ENCODE results near the gene MAPK7.

The MAPK7 gene

DNA sequence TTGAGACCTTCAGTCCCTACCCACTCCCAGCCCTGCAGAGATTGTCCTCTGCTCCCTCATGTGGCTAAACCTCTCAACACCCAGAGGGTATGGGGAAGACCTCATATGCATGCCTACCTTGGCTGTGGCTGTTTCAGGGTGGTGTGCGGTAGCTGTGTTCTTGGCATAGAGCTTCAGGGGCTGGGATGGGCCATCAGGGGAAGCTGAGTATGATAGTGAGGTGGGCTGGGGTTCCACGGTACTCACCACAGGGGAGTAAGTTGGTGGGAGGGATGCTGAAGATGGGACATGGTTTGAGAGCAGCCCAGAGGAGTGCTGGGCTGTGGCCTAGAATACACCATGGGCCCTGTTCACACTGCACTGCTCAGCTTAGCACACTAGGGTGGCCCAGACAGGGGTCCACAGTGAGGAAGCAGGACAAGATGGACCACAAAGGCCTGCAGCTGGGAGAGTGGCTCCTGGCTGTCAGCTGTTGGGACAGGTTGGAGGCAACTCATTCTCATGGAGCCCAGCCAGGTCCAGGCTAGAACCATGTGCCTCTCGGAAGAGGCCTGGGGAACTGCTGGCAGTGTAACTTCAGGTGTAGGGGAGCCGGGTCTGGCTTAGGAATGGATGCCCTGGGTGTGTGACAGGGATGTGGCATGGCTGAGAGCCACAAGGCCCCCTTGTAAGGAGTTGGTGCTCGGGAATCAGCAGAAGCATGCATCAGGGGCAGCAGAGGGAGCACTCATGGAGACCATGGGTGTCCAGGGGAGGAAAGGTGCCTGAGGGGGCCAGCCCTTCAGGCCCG is 5.6 kb downstream of the MAPK7 start:
- no peak for DNase-seq (ENCODE audit: low spot score)
- TF ChIP-seq, protein P1, sequence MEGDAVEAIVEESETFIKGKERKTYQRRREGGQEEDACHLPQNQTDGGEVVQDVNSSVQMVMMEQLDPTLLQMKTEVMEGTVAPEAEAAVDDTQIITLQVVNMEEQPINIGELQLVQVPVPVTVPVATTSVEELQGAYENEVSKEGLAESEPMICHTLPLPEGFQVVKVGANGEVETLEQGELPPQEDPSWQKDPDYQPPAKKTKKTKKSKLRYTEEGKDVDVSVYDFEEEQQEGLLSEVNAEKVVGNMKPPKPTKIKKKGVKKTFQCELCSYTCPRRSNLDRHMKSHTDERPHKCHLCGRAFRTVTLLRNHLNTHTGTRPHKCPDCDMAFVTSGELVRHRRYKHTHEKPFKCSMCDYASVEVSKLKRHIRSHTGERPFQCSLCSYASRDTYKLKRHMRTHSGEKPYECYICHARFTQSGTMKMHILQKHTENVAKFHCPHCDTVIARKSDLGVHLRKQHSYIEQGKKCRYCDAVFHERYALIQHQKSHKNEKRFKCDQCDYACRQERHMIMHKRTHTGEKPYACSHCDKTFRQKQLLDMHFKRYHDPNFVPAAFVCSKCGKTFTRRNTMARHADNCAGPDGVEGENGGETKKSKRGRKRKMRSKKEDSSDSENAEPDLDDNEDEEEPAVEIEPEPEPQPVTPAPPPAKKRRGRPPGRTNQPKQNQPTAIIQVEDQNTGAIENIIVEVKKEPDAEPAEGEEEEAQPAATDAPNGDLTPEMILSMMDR (IDR thresholded peaks at IDR 0.05; ENCODE audit: extremely low read depth, insufficient read depth, missing control alignments) = no peak
- in situ Hi-C loops (cut with MboI; ENCODE audit: low pct_unique_long_range_greater_than_20kb, low sequenced_read_pairs, unreplicated experiment) = no loop called here

DNA sequence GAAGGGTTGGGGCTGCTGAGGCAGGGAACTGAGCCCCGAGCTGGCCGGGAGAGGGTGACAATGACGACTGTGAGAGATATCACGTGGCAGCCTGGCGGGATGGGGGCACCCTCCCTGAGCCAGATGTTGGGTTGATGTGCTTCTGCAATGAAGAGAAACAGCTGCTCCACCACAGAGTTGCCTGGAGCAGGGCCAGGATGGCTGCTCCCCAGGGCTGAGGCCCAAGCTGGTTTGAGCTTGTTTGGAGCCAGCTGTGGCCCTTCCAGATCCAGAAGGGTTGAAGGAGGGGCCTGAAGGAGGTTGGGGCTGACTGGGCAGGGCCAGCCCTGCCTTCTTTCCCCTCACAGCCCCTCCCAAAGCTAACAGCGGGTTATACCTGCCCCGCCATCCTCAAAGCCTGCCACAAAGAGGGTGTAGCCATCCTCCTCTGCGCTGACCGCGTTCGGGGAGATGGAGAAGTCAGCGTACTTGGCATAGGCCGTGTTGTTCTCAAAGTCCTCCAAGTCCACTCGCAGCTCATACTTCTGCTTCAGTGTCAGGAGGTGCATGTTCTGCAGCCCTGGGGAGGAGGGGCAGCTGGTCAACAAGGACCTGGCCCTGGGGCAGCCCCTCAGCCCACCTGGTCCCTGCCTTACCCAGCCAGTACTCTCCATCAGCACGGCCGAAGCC is 6.6 kb downstream of the MAPK7 start:
- TF ChIP-seq, protein P1 (IDR thresholded peaks at IDR 0.05; ENCODE audit: extremely low read depth, insufficient read depth, missing control alignments) = no peak
- in situ Hi-C loops (cut with MboI; ENCODE audit: low pct_unique_long_range_greater_than_20kb, low sequenced_read_pairs, unreplicated experiment) = no loop called here
- DNase-seq (ENCODE audit: low spot score) = no peak

DNA sequence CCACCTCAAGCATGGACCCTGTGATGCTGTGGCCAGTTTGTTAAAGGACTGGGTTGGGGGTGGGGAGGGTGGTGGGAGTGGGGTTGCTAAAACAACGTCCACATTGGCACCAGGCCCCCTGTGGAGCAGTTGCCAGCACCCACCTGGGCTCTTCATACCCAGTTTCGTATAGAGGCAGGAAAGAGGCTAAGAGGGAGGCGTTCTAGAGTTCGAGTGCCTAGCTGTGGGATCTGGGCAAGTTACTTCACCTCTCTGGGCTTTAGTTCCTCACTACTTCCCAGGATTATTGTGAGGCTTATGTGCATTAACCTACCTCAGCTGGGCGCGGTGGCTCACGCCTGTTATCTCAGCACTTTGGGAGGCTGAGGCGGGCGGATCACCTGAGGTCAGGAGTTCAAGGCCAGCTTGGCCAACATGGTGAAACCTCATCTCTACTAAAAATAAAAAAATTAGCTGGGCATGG is 7.3 kb downstream of the MAPK7 start:
- in situ Hi-C loops (cut with MboI; ENCODE audit: low pct_unique_long_range_greater_than_20kb, low sequenced_read_pairs, unreplicated experiment) = no loop called here
- TF ChIP-seq, protein P1 (IDR thresholded peaks at IDR 0.05; ENCODE audit: extremely low read depth, insufficient read depth, missing control alignments) = no peak
- no peak for DNase-seq (ENCODE audit: low spot score)

DNA sequence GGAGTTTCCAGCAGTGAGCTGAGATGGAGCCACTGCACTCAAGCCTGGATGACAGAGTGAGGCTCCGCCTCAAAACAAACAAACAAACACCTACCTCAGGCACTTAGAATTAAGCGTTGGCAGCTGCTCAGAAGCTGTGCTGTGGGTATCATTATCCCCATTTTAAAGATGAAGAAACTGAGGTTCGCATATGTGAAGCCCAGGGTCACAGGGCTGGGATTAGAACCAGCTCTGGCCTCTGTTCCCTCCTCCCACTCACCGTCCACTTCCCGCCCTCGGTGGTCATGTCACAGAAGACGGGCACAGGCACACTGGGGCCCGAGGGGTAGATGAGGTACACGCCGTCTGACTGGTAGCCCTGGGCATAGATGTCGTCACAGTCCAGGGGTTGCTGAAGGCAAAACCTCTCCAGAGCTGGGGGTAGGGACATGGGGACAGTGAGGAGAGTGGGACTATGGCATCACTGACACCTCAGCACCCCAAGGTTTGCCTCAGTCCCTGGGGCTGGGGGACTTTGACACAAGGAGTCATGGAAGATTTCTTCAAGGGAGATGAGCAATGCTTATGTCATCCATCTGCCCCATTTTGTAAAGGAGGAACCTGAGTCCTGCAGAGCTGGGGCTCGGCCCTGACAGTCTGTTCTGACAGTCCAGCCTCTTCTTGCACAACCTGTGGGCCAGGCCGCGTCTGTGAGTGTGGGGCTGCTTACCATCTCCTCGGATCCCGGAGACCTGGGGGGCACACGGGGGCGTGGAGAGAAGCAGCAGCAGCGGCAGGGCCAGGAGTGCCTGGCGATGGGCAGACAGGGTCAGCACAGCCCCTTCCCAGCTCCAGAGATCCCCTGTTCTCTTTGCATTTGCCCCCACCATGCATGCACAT is 8.0 kb downstream of the MAPK7 start:
- TF ChIP-seq, protein P1 (IDR thresholded peaks at IDR 0.05; ENCODE audit: extremely low read depth, insufficient read depth, missing control alignments) = no peak
- in situ Hi-C loops (cut with MboI; ENCODE audit: low pct_unique_long_range_greater_than_20kb, low sequenced_read_pairs, unreplicated experiment) = no loop called here
- DNase-seq (ENCODE audit: low spot score) = no peak

DNA sequence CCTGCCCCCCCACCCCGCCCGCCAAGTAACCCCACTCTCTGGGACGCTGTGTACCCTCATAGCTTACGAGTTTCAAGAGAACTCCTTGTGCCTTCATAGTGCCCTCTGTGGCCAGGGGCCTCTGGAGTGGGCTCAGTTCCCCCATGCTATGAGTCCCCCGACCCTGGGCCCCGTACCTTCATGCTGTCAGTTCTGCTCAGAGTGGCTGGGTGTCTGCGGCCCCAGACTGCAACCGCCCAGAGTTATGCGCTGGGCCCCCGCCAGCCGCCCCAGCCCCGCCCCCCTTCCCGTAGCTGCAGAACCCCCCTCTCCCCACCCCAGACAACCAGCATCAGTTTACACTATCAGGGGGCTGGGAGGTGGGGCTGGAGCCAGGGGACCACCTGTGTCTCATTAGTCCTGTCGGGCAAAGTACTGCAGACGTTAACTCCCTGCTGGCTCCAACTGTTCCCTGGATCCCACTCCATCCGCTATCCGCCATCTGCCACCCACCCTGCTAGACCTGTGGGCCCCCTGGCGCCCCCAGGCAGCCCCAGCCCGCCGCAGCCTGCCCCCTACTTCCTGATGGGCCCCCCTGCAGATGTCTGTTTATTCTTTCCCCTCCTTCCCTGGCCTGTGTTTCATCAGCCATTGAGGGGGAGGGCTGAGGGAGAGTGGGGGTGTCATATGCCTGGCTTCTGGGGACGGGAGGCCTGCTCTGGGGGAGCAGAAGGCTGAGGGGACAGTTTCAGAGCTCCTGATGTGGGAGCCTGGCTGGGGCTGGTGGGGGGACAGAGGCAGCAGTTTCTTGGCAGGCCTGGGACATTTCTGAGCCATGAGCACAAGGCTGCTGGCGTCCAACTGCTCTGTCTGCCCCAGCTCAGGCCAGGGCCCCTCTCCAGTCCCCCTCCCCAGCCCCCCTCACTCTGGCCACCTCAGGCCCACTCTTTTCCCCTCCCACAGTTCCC is 8.9 kb downstream of the MAPK7 start, which contains the start of gene MFAP4:
Gene MFAP4, minus strand, starts transcription at position 217 of the 947 bp plus-strand sequence. Its CDS starts 35 bp downstream, at position 182.
- in situ Hi-C loops (cut with MboI; ENCODE audit: low pct_unique_long_range_greater_than_20kb, low sequenced_read_pairs, unreplicated experiment) = no loop called here
- TF ChIP-seq, protein P1 (IDR thresholded peaks at IDR 0.05; ENCODE audit: extremely low read depth, insufficient read depth, missing control alignments) = no peak
- DNase-seq (ENCODE audit: low spot score) = no peak
